RKO (cell line): Measurements from ENCODE around the gene CYP27B1.

ENCODE experiments used
- DNase-seq: peaks from one replicate; pipeline ENCODE4 v3.0.0-alpha.2; 2016; ENCODE audit warnings: low spot score

CYP27B1 gene

GRCh38 chr12:57766464-57767304 is at the start of gene CYP27B1:
TSS of gene CYP27B1 (minus strand) at chr12:57767078. CDS start at chr12:57767041, 37 bp downstream.
- peak; percentile 46 for DNase-seq

GRCh38 chr12:57816001-57816854 is 49.4 kb upstream of the CYP27B1 start:
- no peak for DNase-seq

DNA sequence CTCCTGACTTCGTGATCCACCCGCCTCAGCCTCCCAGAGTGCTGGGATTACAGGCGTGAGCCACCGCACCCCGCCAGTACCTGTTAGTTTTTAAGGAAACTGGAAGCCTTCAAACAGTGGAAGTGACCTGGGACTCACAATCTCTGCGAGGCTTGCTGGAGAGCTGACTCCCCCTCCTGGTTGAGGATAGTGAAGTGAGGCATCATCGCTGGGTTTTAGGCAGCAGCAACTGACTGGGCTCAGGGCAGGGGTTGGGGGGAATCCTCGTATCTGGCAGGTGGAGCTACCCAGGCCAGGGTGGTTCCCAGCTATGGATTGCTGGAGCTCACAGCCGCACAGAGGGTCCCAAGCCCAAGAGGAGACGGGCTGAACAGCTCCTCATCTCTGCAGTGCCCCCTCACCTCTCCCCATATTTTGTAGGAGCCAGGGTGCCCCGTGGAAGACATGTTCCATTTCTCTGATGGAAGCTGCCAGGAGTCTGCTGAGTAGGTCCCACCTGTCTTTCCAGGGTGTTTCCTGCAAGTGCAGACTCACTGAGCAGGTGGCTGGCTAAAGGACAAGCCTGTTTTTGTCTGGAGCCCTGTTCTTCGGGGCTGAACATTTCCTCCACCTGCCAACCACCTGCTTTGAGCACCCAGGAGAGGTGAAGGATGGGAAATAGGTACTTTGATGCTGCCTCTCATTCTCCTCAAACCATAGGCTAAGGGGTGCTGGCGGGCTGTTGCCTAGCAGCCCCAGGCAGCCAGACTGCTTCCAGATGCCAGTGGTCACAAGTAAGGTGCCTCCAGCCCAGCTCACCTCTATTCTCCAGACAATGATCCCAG is 48.5 kb upstream of the CYP27B1 start:
- DNase-seq: no peak

GRCh38 chr12:57813971-57814772 is 47.3 kb upstream of the CYP27B1 start:
- DNase-seq: no peak

DNA sequence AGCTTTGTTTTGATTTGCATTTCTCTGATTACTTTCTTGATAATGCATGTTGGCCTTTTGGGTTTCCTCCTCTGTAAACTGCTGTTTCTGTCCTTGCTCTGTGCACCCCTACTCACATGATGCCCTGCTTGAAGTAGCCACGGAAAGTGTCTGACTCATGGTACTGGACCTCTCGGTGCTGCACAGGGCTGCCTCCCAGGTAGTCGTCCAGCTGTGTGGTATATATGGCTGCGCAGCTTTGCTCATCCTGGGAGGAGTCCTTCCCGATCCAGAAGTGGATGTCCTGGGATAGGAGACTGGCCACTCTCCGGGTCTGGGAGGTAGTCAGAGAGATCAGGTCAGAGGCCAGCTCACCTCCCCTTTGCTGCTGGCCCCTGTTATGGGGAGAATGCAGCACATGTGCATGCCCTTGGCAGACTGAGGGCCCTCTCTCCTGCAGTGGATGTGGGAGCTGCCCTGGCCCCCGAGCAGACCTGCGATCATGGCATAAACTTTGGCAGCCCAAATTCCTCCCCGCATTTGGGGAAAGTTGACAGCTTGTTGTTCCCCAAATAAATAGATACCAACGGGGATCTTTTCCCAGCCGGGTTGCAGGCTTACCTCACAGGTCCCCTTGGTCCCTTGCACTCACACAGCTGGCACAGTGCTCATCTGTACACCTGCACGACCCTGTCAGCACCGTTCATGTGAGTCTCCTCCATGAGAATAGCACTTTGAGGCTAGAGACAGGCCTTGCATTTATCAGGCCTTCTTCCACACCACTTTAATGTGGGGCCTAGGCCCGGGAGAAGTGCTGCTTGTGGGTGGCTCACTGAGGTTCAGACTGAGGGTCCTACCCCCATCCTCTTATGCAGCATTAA is 46.5 kb upstream of the CYP27B1 start:
- DNase-seq: no peak

DNA sequence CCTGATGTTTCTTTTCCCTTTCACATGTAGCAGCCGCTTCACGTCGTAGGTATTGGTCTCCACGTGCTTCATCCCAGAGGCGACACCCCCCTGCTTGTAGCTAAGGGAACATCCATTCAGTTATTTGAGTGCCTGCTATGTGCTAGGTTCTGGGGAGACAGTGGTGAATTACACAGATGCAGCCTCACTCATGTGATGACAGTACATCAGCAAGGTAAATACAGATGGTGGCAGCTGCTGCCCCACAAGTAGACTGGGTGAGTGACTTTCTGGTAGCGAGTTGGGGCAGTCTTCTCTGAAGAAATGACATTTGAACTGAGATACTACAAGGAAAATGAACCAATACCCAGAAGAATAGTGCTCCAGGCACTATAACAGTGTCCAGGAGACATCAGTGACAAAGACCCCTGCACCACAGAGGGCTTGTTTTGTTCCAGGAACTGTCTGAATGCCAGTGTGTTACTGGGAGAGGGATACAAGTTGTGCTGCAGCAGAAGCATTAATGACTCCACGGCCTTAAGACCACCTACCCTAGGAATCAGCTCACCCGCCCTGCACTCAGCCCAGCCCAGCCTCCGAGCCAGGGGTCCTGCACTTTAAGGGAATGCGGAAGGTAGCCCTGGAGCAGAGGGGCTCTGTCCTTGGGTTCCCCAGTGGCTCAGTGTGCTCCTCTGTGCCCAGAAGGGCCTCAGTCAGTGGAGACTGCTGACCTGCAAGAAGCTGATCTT is 44.3 kb upstream of the CYP27B1 start:
- DNase-seq: no peak

DNA sequence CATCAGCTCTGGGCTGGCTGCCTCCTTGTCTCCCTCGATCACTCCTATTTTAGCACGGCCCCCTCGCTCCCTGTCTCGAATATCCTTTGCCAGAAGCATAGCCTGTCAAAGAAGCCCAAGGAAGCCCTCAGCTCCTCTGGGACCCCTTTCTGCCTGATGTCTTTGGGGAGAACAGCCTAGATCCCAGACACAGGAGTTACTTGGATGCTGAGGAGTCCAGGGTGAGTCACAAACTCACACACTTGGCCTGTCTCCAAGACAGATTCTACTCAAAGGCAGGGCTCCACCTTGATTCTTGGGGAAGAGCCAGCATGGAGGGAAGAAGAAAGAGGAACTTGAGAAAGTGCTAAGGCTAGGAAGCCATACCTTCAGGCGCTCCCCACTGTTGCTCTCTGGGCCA is 43.6 kb upstream of the CYP27B1 start:
- peak; percentile 34 for DNase-seq

DNA sequence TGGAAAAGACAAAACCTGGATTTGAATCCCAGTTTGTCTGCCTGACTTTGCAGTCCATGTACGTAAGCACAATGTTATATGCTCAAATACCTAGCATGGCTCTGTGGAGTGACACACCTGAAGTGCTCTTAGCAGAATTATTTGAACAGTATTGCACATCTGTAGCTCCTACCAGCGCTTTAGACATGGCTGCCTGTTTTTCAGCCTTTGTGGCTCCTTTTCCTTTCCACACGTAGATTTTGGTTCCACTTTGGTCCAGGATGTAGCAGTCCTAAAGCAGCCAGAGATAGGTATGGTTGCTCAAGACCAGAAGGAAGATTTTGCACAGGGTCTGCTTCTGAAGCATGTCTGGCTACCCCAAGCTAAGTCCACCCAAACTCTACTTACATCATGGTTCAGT is 42.5 kb upstream of the CYP27B1 start:
- DNase-seq: no peak

DNA sequence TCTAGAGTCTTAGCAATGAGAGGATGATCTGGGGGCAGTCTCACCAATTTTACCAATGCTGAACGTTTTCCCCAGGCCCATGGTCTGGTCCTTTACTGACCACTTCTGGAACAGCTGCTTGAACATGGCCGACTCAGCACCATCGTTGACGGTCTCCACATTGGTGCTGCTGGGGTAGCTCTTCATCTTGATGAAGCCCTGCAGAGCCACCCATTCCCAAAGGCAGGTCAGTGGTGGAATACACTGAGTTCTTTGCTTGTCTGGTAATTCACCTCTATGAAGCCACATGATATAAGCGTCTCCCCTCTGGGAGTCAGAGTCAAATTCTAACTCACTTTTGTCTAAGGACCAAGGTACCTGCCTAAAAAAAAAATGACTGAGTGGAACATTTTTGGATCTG is 41.5 kb upstream of the CYP27B1 start:
- no peak for DNase-seq

DNA sequence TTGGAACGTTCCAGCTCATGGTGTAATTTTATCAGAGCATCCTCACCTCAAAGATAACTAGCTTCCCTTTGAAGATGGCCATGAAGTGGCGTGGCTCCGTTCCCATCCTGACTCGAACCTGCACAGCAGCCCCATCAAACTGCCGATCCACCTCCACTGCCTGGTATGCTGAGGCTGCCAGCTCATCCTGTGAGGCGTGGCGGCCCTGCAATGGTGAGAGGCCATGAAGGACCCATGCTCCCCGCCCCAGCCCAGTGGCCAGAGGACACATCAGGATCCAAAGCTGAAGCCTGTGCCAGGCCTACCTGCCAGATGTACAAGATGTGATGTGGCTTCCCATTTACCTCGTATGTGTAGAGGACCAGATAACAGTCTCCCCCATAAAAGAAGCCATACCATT is 40.4 kb upstream of the CYP27B1 start:
- no peak for DNase-seq

GRCh38 chr12:57806677-57807076 is 39.8 kb upstream of the CYP27B1 start:
- DNase-seq: no peak

GRCh38 chr12:57803319-57803893 is 36.5 kb upstream of the CYP27B1 start:
- peak; percentile 61 for DNase-seq

GRCh38 chr12:57802607-57803006 is 35.7 kb upstream of the CYP27B1 start:
- DNase-seq: no peak

DNA sequence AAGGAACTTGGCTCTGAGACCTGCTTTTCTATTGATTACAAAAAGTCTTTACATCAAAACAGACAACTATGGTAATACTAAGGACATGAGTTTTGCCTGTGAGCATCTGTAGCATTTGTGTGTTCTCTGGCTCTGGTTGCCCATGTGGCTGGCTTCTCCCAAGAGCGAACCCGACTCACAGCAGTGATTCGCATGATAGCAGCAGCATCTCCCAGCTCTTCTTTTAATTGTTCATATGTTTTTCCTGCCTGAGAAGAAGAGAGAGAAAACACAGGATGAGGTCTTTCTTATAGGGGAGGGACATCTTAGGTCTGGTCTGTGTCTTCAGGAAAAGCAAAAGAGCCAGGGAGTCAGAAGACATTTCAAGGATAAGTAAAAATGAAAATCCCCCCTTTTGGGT is 34.1 kb upstream of the CYP27B1 start:
- no peak for DNase-seq

- no peak for DNase-seq
Observed at GRCh38 chr12:57797933-57798332, 31.1 kb upstream of the CYP27B1 start.

- no peak for DNase-seq
Observed at GRCh38 chr12:57796996-57797395, 30.1 kb upstream of the CYP27B1 start.

GRCh38 chr12:57795354-57795753 is 28.5 kb upstream of the CYP27B1 start:
- peak; percentile 32 for DNase-seq

DNA sequence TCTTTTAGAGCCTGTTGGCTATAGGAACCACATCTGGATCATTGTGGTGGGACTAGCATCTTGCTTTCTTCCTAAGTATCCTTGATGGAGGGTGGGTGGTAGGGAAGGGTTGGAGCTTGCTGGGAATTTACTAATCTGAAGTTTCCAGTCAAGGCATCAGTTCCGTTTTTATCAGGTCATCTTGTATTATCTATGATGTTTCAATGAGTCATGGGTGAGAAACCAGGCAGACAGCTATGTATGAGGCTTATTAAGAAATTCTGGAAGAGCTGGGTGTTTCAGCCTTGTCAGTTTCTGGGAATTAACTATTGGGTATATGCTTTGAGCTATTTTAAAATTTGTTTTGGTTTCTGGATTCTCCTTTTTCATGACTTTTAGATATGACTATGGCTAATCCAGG is 27.0 kb upstream of the CYP27B1 start:
- peak; percentile 86 for DNase-seq

DNA sequence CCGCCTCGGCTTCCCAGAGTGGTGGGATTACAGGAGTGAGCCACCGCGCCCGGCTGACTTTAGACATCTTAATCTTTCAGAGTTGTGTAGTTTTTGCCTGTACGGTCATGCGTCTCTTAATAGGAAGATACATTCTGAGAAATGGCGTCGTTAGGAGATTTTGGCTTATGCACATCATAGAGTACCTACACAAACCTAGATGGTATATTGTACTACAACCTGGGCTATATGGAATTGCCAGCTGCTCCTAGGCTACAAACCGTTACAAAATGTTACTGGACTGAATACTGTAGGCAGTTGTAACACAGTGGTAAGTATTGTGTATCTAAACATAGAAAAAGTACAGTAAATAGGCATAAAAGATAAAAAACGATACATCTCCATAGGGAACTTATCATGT is 17.0 kb upstream of the CYP27B1 start:
- no peak for DNase-seq

GRCh38 chr12:57783466-57783801 is 16.6 kb upstream of the CYP27B1 start:
- DNase-seq: no peak
